ENCODE data around the gene SEMA3C.
A peak's percentile ranks its signal among the peaks of the same experiment; 100 is the strongest.

The SEMA3C gene

GRCh38 chr7:80884511-80885195 lies 34.2 kb downstream of the SEMA3C start:
- no peak for DNase-seq

- no peak for DNase-seq
Observed at GRCh38 chr7:80883154-80884025, 35.5 kb downstream of the SEMA3C start.

GRCh38 chr7:80882213-80882801 lies 36.5 kb downstream of the SEMA3C start:
- DNase-seq, result no peak

- DNase-seq, result no peak
Observed at GRCh38 chr7:80881351-80881900, 37.4 kb downstream of the SEMA3C start.

- DNase-seq, result no peak
Observed at GRCh38 chr7:80879849-80880248, 39.0 kb downstream of the SEMA3C start.

GRCh38 chr7:80876894-80877414 lies 41.9 kb downstream of the SEMA3C start:
- DNase-seq, result no peak

GRCh38 chr7:80875537-80876120 lies 43.2 kb downstream of the SEMA3C start:
- DNase-seq, result no peak

- DNase-seq, result no peak
Observed at GRCh38 chr7:80873140-80873539, 45.7 kb downstream of the SEMA3C start.

- DNase-seq, result no peak
Observed at GRCh38 chr7:80871228-80871627, 47.6 kb downstream of the SEMA3C start.

GRCh38 chr7:80870813-80871212 lies 48.0 kb downstream of the SEMA3C start:
- no peak for DNase-seq

- peak; percentile 75 for DNase-seq
Observed at GRCh38 chr7:80869821-80870751, 48.8 kb downstream of the SEMA3C start.

GRCh38 chr7:80869106-80869784 lies 49.6 kb downstream of the SEMA3C start:
- no peak for DNase-seq

- no peak for DNase-seq
Observed at GRCh38 chr7:80868566-80868965, 50.3 kb downstream of the SEMA3C start.

GRCh38 chr7:80860554-80860953 lies 58.3 kb downstream of the SEMA3C start:
- no peak for DNase-seq

GRCh38 chr7:80859272-80859970 lies 59.4 kb downstream of the SEMA3C start:
- DNase-seq, result no peak

- peak; percentile 55 for DNase-seq
Observed at GRCh38 chr7:80858141-80858903, 60.5 kb downstream of the SEMA3C start.

GRCh38 chr7:80856769-80857168 lies 62.1 kb downstream of the SEMA3C start:
- DNase-seq, result no peak

- DNase-seq, result peak; percentile 72
Observed at GRCh38 chr7:80851896-80852476, 66.9 kb downstream of the SEMA3C start.

- DNase-seq, result no peak
Observed at GRCh38 chr7:80848841-80849240, 70.0 kb downstream of the SEMA3C start.
